Breast epithelium (tissue), 4 donors: Measurements from ENCODE around the gene MFAP2. TPM values are rescaled to one million over a fixed set of nuclear protein-coding genes. Genes with fewer than 3 reads are reported as not detected.

Source experiments
- DNase-seq, 2 donors: peaks; one replicate each; pipeline ENCODE4 v3.0.0-alpha.2; 2019; ENCODE audit warnings: low spot score in 2 of 2
- H3K27ac ChIP-seq, 2 donors: fragments of 200-600 bp; sonication (generic) in 1 of 2; one replicate each; pipeline ENCODE4 v1.5.1; 2016 to 2019; ENCODE audit warnings: mild to moderate bottlenecking in 1 of 2
- H3K27me3 ChIP-seq, 2 donors: fragments of 200-600 bp; sonication (generic) in 1 of 2; one replicate each; pipeline versions ENCODE4 v1.5.1 to v1.6.0; 2017 to 2019; ENCODE audit warnings: control low read depth in 1 of 2, mild to moderate bottlenecking in 1 of 2
- H3K36me3 ChIP-seq: fragments of 200-600 bp; one replicate; pipeline ENCODE4 v1.5.1; 2019
- H3K4me1 ChIP-seq, 2 donors: fragments of 200-600 bp; sonication (generic); one replicate each; pipeline ENCODE4 v1.5.1; 2016 to 2019; ENCODE audit warnings: control low read depth in 1 of 2
- H3K4me3 ChIP-seq, 3 donors: fragments of 200-600 bp; sonication (generic); 1 replicate in 2 of 3; 2 replicates in 1 of 3; pipeline ENCODE4 v1.5.1; 2016 to 2019; ENCODE audit warnings: mild to moderate bottlenecking in 3 of 3, moderate library complexity in 2 of 3
- H3K9me3 ChIP-seq, 2 donors: fragments of 200-600 bp; sonication (generic) in 1 of 2; one replicate each; pipeline ENCODE4 v1.5.1; 2016 to 2019; ENCODE audit warnings: control low read depth in 1 of 2
- POLR2A ChIP-seq: fragments of 450-650 bp; IDR thresholded peaks from one replicate; pipeline ENCODE4 v1.6.1; 2016; ENCODE audit warnings: antibody characterized with exemption, mild to moderate bottlenecking, moderate library complexity
- POLR2AphosphoS5 ChIP-seq, 3 donors: sonication (generic); formaldehyde crosslinking; IDR thresholded peaks; one replicate each; pipeline ENCODE4 v1.6.1; 2017; ENCODE audit warnings: antibody characterized with exemption in 3 of 3
- intact Hi-C: fragments of 100-400 bp; cut with DNase I; formaldehyde crosslinking; loops from one replicate; pipeline ENCODE4 v1.15.1; 2023; ENCODE audit warnings: low total_unique reads
- total RNA-seq, 3 donors: library from RNA; depleted of rRNA; stranded (reverse); fragments of >200 nt; gene quantifications; one replicate each; pipeline ENCODE4 v1.1.0, GENCODE V29; 2016
- TF ChIP-seq, protein P1 (sequence below), 3 donors: fragments of 450-650 bp; IDR thresholded peaks; one replicate each; pipeline ENCODE4 v1.5.1; 2016 to 2017; ENCODE audit warnings: antibody characterized with exemption in 3 of 3, mild to moderate bottlenecking in 3 of 3, moderate library complexity in 3 of 3

The MFAP2 gene
- total RNA-seq, 3 donors from 2014 or later, result 4.5 to 40.2 (median 10.8) TPM

DNA sequence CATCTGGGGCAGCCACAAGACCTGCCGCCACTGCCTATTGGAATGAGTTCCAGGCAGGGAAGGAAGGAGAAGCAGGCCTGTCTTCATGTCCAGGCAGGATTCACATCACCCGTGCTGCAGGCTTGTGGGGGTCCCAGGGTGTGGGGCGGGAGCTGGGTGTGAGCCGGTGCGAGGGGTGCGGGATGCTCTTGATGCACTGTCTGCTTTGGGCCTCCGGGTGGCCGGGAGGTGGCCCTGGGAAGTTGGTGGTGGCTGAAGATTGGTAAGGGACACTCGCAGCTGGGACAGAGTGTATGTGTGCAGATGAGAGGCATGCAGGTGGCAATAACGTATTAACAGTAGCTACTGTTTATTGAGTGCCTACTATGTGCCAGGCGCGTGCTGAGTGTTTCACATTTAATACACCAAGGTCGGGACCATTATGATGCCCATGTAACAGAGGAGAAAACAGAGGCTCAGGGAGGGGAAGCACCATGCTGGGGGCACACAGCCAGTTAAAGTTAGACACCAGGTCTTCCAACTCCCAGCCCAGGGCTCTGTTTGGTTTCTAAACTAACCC lies 55.4 kb downstream of the MFAP2 start:
- no peak for DNase-seq
- TF ChIP-seq POLR2A (no peak), POLR2AphosphoS5 (IDR thresholded peaks at IDR 0.05) (no peak)
- TF ChIP-seq, protein P1, sequence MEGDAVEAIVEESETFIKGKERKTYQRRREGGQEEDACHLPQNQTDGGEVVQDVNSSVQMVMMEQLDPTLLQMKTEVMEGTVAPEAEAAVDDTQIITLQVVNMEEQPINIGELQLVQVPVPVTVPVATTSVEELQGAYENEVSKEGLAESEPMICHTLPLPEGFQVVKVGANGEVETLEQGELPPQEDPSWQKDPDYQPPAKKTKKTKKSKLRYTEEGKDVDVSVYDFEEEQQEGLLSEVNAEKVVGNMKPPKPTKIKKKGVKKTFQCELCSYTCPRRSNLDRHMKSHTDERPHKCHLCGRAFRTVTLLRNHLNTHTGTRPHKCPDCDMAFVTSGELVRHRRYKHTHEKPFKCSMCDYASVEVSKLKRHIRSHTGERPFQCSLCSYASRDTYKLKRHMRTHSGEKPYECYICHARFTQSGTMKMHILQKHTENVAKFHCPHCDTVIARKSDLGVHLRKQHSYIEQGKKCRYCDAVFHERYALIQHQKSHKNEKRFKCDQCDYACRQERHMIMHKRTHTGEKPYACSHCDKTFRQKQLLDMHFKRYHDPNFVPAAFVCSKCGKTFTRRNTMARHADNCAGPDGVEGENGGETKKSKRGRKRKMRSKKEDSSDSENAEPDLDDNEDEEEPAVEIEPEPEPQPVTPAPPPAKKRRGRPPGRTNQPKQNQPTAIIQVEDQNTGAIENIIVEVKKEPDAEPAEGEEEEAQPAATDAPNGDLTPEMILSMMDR (IDR thresholded peaks at IDR 0.05), result no peak
- Histone ChIP-seq H3K27ac (peak overlapping the region; percentile 61 to 64), H3K36me3 (no peaks in the 10 kb centered on the region), H3K4me3 (no peak overlapping the region), H3K27me3 (no peaks in the 10 kb centered on the region), H3K4me1 (peaks cover 0 to 15% of the 10 kb centered on the region in 2 donors), H3K9me3 (no peaks in the 10 kb centered on the region)
- intact Hi-C loops, result no loop called here

Other genes with a start within 250 kb of the MFAP2 start
- gene RNU1-4, start 240.1 kb downstream of the MFAP2 start, total RNA-seq, result under 1 TPM; under 0.01 TPM
- gene RNU1-2, start 84.6 kb downstream of the MFAP2 start, total RNA-seq, result under 1 TPM; under 0.01 TPM
- gene CROCC, start 58.7 kb downstream of the MFAP2 start, total RNA-seq, result 10 to 100 TPM; 15.5 to 43.9 (median 24.7) TPM
- 10 to 100 TPM; 17.3 to 31.5 (median 31.3) TPM for gene ATP13A2, start 31.3 kb upstream of the MFAP2 start, total RNA-seq
- 100 to 1,000 TPM in 1 of 3 donors, 10 to 100 TPM in 2; 80.6 to 106 (median 97.7) TPM for gene SDHB, start 73.4 kb upstream of the MFAP2 start, total RNA-seq
- 10 to 100 TPM in 1 of 3 donors, 1 to 10 TPM in 1, under 1 TPM in 1; 0.32 to 29.4 (median 9.2) TPM for gene PADI2, start 138.8 kb upstream of the MFAP2 start, total RNA-seq
- gene PADI1, start 224.5 kb upstream of the MFAP2 start, total RNA-seq, result under 1 TPM in 1 of 3 donors, not detected in 2; 0.33 TPM